Measurements from ENCODE around the gene CCDC183.
"Not testable (repeated sequence)": the region's sequence is repeated elsewhere in the genome, so short reads cannot be mapped to it uniquely, and the experiment has no call there.

The CCDC183 gene

GRCh38 chr9:136803009-136803550 lies 6.9 kb downstream of the CCDC183 start:
- DNase-seq, result not testable (repeated sequence)

DNA sequence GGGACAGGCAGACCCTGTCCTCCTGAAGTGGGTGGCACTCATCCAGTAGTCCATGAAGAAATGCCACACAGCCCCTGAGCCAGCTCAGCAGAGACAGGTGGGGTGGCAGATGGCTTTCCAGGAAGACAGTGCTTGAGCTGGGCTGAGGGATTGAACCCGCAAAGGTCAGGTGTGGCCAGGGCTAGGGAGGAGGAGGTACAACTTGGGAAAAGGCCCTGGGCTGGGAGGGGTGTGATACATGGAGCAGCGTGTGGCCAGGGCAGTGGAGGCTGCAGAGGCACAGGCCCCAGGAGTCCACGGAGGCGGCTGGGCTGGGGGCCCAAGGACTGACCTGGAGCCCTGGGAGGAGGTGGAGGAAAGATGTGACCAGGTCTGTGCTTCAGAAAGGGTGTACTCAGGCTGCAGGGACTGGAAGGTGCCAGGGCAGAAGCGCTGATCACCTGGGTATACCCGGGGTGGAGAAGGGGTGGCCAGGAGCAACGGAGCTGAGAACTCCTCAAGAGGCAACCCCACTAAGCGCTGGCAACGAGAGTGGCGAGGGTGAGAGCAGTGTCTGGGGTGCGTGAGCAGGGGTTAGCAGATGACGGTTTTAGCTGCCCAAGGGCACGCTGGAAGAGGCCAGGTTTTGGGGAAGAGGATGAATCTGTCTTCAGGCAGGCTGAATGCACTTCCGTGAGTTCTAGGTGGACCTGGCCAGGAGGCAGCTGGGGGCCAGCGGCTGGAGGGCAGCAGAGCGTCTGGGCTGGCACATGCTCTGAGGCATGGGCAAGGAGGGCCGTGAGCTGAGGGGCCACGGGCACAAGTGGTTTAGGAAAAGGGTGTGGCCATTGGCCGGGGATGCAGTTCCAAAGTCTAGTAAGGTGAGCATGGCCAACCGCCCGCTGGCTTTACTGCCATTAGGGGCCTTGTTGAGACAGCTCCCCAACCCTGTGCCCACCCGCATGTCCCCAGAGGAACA lies 7.7 kb downstream of the CCDC183 start:
- no peak for DNase-seq

- DNase-seq, result no peak
Measured at GRCh38 chr9:136804509-136805206, 8.5 kb downstream of the CCDC183 start.

GRCh38 chr9:136805207-136805740 lies 9.1 kb downstream of the CCDC183 start:
- no peak for DNase-seq

GRCh38 chr9:136806067-136806466 lies 9.9 kb downstream of the CCDC183 start:
- DNase-seq, result no peak

DNA sequence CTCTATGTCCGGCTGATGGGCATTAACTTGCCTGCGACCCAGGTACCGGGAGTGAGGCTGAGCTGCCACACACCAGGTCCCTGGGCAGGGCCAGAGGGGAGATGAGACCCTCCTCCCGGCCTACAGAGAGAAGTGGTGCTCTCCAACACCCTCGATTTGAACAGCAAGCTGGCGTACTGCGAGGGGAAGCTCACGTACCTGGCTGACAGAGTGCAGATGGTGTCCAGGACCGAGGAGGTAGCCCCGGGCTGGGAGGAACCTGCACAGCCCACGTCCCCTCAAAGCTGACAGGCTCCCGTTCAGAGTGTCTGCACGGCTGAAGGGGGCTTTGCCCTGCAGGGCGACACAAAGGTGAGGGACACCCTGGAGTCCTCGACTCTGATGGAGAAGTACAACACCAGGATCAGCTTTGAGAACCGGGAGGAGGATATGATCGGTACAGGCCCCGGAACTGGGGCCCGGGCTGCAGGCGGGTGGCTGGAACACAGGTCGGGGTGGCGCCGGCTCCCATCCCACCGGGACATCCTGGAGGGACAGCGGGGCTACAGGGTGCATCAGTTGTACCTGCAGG lies 10.6 kb downstream of the CCDC183 start:
- no peak for DNase-seq

GRCh38 chr9:136807281-136808074 lies 11.3 kb downstream of the CCDC183 start, which contains the start of gene RABL6:
TSS of gene RABL6 (plus strand) at chr9:136807948. CDS start at chr9:136808197, 249 bp downstream.
- DNase-seq, result peak; percentile 44

- DNase-seq, result no peak
Measured at GRCh38 chr9:136808075-136808805, 12.1 kb downstream of the CCDC183 start.

DNA sequence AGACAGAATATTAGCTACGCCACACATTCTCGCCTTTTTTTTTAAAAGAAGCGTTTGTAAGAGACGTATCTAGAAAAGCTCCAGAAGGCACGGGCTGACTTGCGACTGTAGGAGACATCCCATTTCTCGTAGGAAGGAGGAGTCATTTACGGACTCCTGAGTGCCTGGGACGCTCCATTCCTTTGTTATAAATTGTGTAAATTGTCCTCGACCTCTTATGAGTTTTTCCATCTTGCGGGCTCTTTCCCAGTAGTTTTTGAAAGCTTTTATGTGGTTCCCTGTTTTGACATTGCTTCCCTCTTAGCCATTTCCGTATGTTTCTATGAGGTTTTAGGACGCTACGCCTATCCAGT lies 12.6 kb downstream of the CCDC183 start:
- DNase-seq, result no peak

DNA sequence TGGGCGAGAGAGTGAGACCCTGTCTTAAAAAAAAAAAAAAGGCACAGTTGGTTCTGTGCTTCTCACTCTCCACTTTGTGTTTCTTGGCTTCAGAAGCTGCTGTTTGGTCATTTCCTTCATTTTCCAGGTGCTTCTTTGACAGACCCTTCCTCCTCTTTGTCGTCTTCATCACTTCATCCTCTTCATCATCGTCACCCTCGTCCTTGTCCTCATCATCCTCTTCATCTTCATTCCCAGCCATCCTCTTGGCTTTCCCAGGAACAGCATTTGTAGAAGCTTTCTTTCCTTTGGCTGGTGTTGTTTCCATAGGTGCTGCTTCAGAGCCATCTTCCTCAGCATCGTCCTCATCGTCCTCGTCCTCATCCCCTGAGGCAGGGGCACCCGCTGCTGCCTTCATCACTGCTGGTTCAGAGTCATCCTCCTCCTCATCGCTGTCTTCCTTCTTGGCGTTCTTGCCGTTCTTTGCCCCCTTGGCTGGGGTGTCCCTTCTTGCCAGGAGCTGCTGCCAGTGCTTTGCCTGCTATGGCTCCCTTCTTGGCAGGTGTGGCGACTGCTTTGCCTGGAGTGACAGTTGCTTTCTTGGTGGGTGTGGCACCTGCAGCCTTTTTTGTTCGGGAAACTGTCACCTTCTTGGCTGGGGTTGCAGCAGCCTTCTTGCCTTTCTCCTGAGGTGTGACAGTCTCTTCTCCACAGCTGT lies 18.7 kb downstream of the CCDC183 start:
- DNase-seq, result no peak

- no peak for DNase-seq
Measured at GRCh38 chr9:136815422-136815782, 19.3 kb downstream of the CCDC183 start.

DNA sequence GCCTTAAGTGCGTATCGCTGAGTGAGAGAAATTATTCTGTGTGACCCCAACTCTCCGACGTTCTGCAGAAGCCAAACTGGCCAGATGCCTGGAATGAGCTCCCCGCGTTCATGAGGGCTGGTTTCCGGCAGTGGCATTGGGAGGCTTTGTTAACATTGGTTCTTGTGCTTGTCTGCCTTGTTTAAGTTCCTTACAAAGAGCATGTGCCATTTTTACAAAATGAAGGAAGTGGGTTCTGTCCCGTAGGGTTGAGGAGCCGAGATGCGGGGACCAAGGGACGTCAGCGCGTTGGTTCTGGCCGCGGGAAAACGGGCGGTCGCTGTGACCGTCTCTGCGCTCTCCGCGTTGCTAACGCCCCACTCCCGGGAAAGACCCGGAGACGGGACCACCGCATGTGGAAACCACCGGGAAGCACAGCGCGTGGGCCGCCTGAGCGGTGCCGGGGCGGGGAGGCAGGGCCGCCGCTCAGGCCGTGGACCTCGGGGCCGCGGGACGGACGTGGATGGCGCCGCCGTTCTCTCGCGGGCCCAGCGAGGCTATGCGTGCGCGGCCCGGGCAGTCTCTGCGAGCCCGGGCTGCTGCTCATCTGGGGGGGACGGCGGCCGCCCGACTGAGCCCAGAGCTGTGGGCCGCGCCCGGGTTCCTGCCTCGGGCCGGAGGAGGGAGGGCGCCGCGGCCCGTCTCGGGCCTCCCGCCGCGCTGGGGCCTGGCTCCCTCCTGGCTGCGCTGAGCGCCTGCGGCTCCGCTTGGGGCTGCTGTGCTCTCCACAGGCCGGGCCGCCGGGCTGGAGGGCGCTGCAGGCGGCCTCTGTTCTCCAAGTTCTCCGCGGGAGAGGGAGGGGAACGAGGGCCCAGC lies 25.1 kb downstream of the CCDC183 start:
- no peak for DNase-seq

GRCh38 chr9:136821826-136822544 lies 25.8 kb downstream of the CCDC183 start:
- no peak for DNase-seq

DNA sequence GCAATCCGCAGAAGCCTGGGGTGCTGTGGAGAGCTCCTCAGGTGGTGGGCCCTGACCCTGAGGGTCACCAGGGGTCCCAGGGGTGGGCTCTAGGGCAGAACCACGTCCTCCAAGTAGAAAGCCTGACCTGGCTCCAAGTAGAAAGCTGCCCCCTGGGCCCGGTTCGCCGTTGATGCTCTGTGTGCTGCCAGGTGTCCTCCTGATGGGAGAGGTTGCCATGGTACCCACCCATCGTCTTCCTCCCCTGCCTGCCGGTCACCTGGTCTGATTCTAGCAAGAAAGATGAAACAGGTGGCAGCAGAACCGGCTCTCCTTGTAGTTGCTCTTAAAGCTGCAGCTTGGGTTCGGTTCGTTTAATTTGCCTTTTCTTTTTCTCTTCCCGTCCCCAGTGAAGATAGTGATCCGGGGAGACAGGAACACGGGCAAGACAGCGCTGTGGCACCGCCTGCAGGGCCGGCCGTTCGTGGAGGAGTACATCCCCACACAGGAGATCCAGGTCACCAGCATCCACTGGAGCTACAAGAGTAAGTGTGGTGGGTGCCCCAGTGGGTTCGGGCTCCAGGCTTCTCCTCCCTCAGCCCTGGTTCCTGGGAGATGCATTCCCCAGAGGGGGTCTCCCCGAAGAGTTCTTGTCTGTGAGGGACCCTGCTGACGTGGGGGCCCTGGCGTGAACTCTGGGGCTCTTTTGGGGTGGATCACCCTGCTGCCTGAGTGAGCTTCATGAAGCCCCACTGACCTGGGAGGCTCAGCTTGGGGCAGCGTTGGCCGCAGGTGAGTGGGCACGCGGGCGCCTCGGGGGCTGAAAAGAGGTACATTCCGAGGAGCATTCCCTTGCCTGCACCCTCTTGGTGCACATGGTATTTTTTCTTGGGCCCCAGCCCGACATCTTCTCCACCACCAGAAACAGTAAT lies 27.3 kb downstream of the CCDC183 start:
- DNase-seq, result no peak

GRCh38 chr9:136824496-136825225 lies 28.5 kb downstream of the CCDC183 start:
- no peak for DNase-seq

- DNase-seq, result no peak
Measured at GRCh38 chr9:136825295-136826187, 29.4 kb downstream of the CCDC183 start.
